SK-N-MC (cell line): ENCODE results near the gene SREBF1.

Source experiments
- EZH2 ChIP-seq: fragments of 200-600 bp; sonication (generic); IDR thresholded peaks from one replicate; pipeline ENCODE4 v1.6.1; 2017; ENCODE audit warnings: antibody characterized with exemption
- FOXP2 ChIP-seq: optimal IDR thresholded peaks from 2 replicates; pipeline ENCODE3; 2011; ENCODE audit warnings: mild to moderate bottlenecking, moderate library complexity; ENCODE audit not compliant: insufficient read depth; ENCODE audit errors: extremely low read length, control extremely low read depth
- POLR2AphosphoS5 ChIP-seq: IDR thresholded peaks from 2 replicates; pipeline ENCODE4 v1.6.1; 2012; ENCODE audit warnings: mild to moderate bottlenecking, low read depth, low read length, borderline replicate concordance

DNA sequence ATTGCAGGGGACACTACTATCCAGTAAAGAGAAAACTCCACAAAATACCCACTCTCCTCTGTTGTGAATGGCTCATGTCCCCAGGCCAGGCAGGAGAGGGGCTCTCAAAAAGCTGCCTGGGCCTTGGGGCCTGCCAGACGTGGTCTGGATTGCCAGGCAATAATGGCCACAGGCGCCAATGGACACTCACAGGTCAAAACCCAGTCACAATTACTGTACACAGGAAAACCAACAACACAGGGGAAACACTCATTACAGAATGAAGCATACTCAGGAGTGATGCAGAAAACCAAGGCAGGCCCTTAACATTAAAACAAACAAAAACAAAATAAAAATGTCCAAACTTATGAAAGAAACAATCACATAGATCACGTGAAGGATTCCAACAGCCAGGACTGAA is 35.1 kb upstream of the SREBF1 start:
- TF ChIP-seq POLR2AphosphoS5: no peak
- TF ChIP-seq EZH2: no peak
- TF ChIP-seq FOXP2: no peak
